OCI-M2 (cell line): Measurements from ENCODE around the gene DNAI1.
"Not testable (repeated sequence)": the region's sequence is repeated elsewhere in the genome, so short reads cannot be mapped to it uniquely, and the experiment has no call there.

Experiments
- DNase-seq: peaks from one replicate; lab custom pipeline; 2025; ENCODE audit not compliant: unreplicated experiment; lab: John Stamatoyannopoulos, UW

The DNAI1 gene

GRCh38 chr9:34532041-34532440, 73.4 kb downstream of the DNAI1 start:
- DNase-seq, result not testable (repeated sequence)

- no peak for DNase-seq
These were observed 78.1 kb downstream of the DNAI1 start for GRCh38 chr9:34536685-34537084.

- DNase-seq, result no peak
These were observed 82.2 kb downstream of the DNAI1 start for GRCh38 chr9:34540827-34541226.

DNA sequence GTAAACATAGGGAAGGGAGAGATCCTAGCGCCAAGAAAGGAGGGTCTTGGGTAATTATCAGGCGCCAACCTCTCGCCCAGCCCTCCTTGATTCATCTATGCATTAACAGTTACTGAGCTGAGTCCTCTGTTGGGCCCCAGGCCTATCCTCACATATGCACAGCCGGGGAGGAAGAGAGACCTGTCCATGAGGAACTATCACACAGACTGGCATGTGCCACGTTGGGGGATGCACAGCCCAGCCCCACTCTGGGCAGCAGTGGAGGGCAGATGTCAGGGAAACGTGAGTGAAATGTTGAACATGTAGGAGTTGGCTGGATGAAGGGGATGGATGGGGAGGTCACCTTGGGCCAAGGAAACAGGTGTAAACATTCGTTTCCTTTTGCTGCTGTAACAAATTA, 82.9 kb downstream of the DNAI1 start:
- no peak for DNase-seq

DNA sequence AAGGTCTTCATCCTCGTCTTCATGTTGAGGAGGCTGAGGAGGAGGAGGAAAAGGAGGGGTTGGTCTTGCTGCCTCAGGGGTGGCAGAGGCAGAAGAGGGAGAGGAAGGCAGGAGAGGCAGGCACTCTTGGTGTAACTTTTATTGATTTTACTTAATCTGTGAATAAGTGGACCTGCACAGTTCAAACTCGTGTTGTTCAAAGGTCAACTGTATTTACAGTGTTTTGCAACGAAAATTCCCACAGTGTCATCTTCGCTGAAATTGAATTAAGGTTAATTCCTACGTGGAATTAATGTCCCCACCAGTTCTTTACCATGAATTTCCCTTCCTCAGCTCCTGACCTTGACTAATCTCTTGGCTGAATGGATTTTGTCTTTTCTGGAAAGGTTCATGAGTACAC, 85.4 kb downstream of the DNAI1 start:
- no peak for DNase-seq

GRCh38 chr9:34545497-34545896, 86.9 kb downstream of the DNAI1 start:
- no peak for DNase-seq

DNA sequence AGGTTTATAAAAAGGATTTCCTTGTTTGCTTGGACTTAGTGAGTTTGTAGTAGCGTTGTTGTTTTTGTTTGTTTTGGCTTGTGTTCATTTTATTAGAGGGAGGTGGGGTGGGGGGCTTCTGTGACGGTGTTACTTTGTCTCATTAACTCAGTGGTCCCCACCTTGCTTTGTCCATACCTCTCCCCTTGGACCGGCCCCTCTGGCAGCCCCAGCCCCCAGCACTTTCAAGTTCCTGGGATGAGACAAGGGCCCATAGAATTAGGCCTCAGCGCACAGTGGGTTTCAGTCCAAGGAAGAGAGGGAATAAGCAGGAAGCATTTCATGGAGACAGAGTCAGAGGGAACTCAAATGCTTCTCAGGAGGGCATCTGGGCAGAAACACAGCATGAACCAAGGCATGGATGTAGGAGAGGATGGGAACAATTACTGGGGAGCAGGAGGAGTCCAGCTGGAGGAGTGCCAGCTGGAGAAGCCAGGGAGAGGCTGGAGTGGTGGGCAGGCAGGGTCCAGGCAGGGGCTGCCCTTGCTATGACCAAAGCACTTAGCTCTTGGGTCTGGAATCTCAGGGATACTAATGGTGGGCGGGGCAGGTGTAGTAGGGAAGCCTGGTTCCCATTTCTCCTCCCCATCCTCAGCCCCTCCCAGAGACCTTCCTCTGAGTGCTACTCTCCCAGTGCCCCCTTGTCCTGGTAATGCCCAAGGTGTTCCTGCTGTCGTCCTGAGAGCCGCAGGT, 87.7 kb downstream of the DNAI1 start:
- no peak for DNase-seq

GRCh38 chr9:34546834-34547827, 88.5 kb downstream of the DNAI1 start:
- no peak for DNase-seq

GRCh38 chr9:34547960-34548611, 89.5 kb downstream of the DNAI1 start:
- no peak for DNase-seq

DNA sequence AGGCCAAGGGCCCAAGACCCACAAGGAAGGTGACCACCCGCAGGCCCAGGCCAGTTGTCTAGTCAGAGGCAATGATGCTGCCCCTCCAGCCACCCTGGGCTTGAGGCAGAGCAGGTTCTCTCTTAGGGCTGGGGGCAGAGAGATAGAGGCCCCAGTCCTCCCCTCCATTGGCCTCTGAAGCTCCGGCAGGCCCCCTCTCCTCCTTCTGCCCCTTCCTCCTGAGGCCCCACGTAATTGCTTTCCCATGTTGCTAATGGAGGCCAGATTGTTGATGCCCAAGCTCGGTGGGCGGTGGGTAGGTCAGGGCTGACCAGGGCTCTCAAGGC, 90.8 kb downstream of the DNAI1 start:
- no peak for DNase-seq

- DNase-seq, result no peak
These were observed 91.5 kb downstream of the DNAI1 start for GRCh38 chr9:34550016-34550680.

DNA sequence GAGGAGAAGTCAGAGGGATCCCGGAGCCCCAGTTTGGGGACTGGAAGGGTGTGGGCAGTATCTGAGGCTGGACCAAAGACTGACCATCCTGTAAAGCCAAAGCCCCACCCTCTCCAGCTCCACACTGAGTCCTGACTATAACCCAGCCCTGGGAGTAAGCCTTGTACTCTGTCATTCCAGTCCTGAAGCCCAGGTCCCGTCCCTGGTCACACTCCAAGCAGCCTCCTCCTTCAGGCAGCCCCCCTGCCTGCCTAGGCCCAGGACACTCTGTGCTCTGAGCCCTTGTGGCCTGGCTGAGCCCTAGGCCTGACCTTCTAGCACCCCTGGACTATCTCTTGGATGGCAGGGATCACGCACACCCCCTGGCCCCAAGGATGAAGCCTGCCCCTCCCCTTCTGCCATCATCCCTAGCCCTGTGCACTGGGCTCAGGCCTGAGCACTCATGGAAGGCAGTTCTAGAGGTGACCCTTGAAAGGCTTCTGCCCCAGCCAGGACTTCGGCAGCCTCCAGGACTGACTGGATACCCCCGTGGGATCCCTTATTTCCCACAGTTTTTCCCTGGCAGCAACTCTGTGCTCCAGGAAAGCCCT, 92.2 kb downstream of the DNAI1 start:
- DNase-seq, result no peak

DNA sequence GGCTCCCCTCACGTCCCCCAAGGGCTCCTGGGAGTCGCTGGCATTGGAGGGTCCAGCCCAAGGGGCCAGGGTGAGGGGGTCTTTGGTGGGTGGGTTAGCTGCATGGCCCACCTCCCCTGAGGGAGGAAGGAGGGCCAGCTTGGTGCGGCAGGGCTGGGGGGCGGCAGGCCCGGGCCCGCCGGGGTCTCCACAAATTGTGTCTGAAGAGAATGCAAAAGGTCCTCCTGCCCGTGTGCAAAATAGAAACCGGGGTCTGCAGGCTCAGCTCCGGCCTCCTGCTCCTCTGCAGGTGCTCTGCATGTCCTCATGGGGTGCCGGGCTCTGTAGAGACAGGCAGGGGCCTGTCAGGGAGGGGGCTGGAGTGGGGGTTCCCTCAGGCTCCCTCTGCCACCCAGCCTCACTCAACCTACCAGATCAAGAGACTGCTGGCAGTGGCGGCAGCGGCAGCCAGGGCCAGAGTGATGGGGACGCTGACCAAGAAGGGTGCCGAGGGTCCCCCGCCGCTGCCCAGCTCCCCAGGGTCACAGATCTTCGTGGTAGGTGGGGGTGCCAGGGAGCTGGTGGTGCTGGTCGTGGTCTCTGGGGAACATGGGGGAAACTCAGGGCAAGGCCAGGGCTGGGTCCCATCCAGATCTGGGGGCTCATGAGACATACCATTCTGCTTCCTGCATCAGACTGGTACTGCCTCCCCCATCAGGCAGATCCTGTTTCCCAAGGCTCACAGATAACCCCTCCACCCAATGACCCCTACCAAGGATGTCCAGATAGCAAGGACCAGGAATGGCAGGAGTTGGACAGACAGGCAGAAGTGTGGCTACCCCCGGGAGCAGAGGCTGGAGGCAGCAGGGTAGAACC, 93.4 kb downstream of the DNAI1 start:
- DNase-seq, result no peak

GRCh38 chr9:34552606-34552981, 94.0 kb downstream of the DNAI1 start:
- DNase-seq, result no peak

DNA sequence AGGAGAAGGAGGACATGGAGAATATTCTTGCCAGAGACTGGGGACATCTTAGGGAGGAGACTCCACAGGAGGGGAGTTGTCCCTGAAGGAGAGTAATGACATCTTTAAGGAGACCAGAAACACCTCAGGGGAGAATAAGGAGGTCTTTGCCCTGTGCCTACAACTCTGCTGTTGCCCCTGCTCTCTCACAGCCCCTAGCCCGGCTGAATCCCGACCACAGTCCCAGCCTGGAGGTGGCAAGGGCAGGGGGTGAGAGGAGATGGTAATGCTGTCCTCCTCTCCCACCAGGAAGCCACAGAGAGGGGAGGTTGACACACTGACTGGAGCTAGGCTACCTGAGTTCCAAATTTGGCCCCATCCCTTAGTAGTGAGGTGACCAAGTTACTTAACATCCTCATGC, 94.4 kb downstream of the DNAI1 start:
- no peak for DNase-seq

DNA sequence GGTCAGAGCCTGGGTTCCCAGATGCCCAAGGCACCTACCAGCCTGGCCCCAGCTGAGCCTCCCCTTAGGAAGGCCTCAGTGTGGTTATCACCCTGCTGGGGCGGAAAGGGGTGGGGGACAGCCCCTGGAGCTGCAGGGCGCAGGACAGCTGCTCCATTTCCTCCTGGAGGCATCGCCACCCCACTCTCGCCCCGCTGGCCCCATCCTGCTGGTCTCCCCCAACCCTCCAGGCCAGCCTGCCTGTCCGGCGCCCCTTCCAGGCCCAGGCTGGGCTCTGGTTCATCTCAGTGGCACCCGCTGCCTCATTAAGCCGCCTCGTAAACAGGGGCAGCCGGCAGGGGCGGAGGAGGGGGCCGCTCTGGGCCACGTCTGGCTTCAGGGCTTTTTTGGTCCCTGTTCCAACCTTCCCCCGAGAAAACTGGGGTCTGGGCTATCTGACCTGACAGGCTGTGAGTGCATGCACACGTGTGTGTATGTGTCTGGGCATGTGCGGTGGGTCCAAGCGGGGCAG, 95.0 kb downstream of the DNAI1 start:
- no peak for DNase-seq

DNA sequence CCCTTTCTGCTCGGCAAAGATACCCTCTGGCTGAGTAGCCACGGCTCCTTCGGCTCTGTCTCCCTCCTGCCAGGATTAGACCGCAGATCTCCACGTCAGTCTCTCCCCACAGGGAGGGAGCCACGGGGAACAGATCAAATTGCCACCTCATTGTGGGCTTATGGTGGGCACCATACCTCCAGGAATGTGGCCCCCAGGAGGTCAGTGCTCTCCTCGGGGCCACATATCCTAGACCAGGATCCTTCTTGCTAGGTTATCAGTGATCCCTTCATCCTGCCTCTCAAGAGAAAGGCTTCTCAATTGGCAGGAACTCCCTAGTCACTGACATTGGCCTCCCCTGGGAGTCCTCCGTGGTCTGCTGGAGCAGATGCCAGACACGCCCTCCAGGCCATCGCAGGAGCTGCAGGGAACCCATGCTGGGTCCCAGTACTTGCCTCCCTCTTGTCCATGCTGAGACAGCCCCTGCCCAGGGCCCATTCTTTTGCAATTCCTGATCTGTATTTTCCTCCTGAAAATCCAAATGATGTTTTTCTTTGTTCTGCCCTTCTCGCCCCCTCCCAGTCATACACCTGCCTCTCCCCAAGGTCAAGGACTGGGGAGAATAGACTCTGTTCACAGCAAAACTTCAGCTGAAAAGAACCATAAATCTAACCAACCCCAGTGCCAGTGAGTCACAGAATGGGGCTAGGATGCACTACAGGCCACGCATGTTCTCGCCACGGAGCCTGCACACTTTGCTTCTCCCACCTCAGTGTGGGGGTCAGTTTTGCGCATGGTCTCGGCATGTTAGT, 95.8 kb downstream of the DNAI1 start:
- DNase-seq, result no peak

- DNase-seq, result no peak
These were observed 96.4 kb downstream of the DNAI1 start for GRCh38 chr9:34555002-34555348.

GRCh38 chr9:34555500-34555899, 96.9 kb downstream of the DNAI1 start:
- no peak for DNase-seq
